PC-3 (cell line): Measurements from ENCODE around the gene RING1. TPM values are rescaled to one million over a fixed set of nuclear protein-coding genes. Genes with fewer than 3 reads are reported as not detected.
A peak's percentile ranks its signal among the peaks of the same experiment; 100 is the strongest.

Experiments used
- ATAC-seq: fragments of 200-7000 bp; cut with Tn5 transposase; 2 replicates; pipeline ENCODE4 v1.9.1; 2020; ENCODE audit warnings: mild to moderate bottlenecking, moderate library complexity
- BruUV-seq: library from RNA; stranded (reverse); fragments of 400-500 nt; replicated peaks from 2 replicates; lab custom pipeline; 2021; lab: Mats Ljungman, UMichigan
- CTCF ChIA-PET: fragments of 300-600 bp; sonication (Branson Sonifier 250); formaldehyde crosslinking; loops from one replicate; lab custom pipeline; 2022; ENCODE audit warnings: antibody characterized with exemption; lab: Charles Lee
- POLR2A ChIA-PET: fragments of 300-600 bp; sonication (Branson Sonifier 250); formaldehyde crosslinking; loops from one replicate; lab custom pipeline; 2022; ENCODE audit warnings: antibody characterized with exemption; ENCODE audit not compliant: unreplicated experiment; lab: Charles Lee
- DNase-seq: peaks from one replicate; pipeline ENCODE4 v3.0.0-alpha.2; 2015
- H2AFZ ChIP-seq: fragments of 300-600 bp; sonication (generic); 2 replicates; pipeline ENCODE4 v1.6.0; 2016; ENCODE audit warnings: antibody characterized with exemption, low read length
- H3F3A ChIP-seq: fragments of 300-600 bp; sonication (generic); one replicate; pipeline ENCODE4 v1.6.0; 2017; ENCODE audit warnings: antibody characterized with exemption, low read length, control low read depth, mild to moderate bottlenecking; ENCODE audit not compliant: unreplicated experiment
- H3K27ac ChIP-seq: fragments of 300-600 bp; sonication (generic); 2 replicates; pipeline ENCODE4 v1.5.1; 2016; ENCODE audit warnings: mild to moderate bottlenecking, low read length
- H3K27me3 ChIP-seq: fragments of 300-600 bp; sonication (generic); 2 replicates; pipeline ENCODE4 v1.6.1; 2016; ENCODE audit warnings: low read length, mixed read lengths
- H3K36me3 ChIP-seq: fragments of 300-600 bp; sonication (generic); 2 replicates; pipeline ENCODE4 v1.6.1; 2016; ENCODE audit warnings: low read depth, mixed run types, low read length, mixed read lengths
- H3K4me1 ChIP-seq: fragments of 300-600 bp; sonication (generic); 2 replicates; pipeline ENCODE4 v1.5.1; 2016; ENCODE audit warnings: low read length; ENCODE audit not compliant: insufficient read depth
- H3K4me2 ChIP-seq: fragments of 300-600 bp; sonication (generic); 2 replicates; pipeline ENCODE4 v1.6.0; 2016; ENCODE audit warnings: low read length
- H3K4me3 ChIP-seq: fragments of 300-600 bp; sonication (generic); 2 replicates; pipeline ENCODE4 v1.5.1; 2016; ENCODE audit warnings: mild to moderate bottlenecking, low read length, mixed read lengths
- H3K79me2 ChIP-seq: fragments of 300-600 bp; sonication (generic); 2 replicates; pipeline ENCODE4 v1.6.1; 2017; ENCODE audit warnings: low read length, mixed read lengths
- H3K9ac ChIP-seq: fragments of 300-600 bp; sonication (generic); 2 replicates; pipeline ENCODE4 v1.6.0; 2016; ENCODE audit warnings: mild to moderate bottlenecking, low read length
- H3K9me2 ChIP-seq: fragments of 300-600 bp; sonication (generic); replicated peaks from 2 replicates; pipeline ENCODE4 v1.6.1; 2016; ENCODE audit warnings: mixed run types, low read length, mixed read lengths
- H3K9me3 ChIP-seq: fragments of 300-600 bp; sonication (generic); 2 replicates; pipeline ENCODE4 v1.6.1; 2016; ENCODE audit warnings: low read length, mixed read lengths
- H4K20me1 ChIP-seq: fragments of 300-600 bp; sonication (generic); 2 replicates; pipeline ENCODE4 v1.6.1; 2016; ENCODE audit warnings: low read length, mixed read lengths
- EZH2 ChIP-seq: fragments of 300-600 bp; sonication (generic); IDR thresholded peaks from one replicate; pipeline ENCODE4 v1.6.1; 2017; ENCODE audit warnings: antibody characterized with exemption, mild to moderate bottlenecking, low read length; ENCODE audit not compliant: unreplicated experiment
- EZH2phosphoT487 ChIP-seq: fragments of 300-600 bp; sonication (generic); IDR thresholded peaks from 2 replicates; pipeline ENCODE4 v1.6.1; 2018; ENCODE audit warnings: mild to moderate bottlenecking, antibody characterized with exemption, low read length, borderline replicate concordance
- intact Hi-C: fragments of 100-400 bp; cut with micrococcal nuclease; formaldehyde crosslinking; loops from 2 replicates; pipeline ENCODE4 v1.9.0; 2023
- total RNA-seq: library from RNA; depleted of rRNA; stranded (reverse); fragments of >200 nt; gene quantifications from 2 replicates; pipeline ENCODE4 v1.2.3, GENCODE V29; 2014
- TF ChIP-seq, protein P1 (sequence below): fragments of 300-600 bp; sonication (generic); conservative IDR thresholded peaks from 2 replicates; pipeline ENCODE4 v1.5.1; 2017; ENCODE audit warnings: antibody characterized with exemption, low read depth, mild to moderate bottlenecking, low read length

Gene RING1
- total RNA-seq, 1 experiment from 2014 or later: 23.3 TPM

- Histone ChIP-seq H3K9me3 (no peaks in the 10 kb centered on the region), H3K9ac (peak overlapping the region; percentile 55)
- peak; percentile 76 for DNase-seq
Measured at GRCh38 chr6:33205191-33206026, 2.9 kb upstream of the RING1 start.

DNA sequence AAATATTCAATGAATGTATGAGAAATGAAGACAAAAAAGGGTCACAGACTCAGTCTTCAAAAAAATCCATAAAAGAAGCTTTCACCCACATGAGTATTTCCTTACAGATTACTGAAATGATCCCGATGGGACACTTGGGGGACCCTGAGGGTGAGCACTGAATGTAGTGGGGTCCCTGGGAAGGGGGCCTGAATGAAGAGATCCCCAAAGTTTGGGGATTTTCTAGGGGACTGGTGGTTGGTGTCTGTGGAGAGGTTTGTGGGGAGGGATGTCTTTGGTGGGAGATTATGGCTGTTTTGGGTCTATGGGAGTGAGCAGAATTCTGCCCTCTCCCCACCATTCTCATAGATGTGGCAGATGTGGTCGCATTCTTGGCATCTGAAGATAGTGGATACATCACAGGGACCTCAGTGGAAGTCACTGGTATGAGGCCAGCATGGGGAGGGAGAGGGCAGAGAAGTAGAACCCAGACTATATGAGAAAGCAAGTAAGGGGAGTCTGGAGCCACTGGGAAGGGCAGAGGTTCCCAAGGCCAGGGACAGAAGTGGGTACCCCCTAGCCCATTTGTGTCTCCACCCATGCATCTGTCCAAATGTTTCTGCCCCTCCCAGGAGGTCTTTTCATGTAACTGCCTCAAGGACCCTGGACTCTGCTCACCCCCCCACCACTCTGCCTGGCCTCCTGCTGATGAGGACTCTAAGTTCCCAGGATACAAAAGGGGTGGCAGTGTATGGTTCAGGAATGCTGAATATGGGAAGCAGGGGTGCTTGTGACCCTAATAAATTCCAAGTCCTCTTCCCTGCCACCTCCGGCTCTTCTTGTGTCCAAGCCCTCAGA lies 2.1 kb upstream of the RING1 start:
- H3K4me2 ChIP-seq: peak overlapping the region; percentile 100
- TF ChIP-seq EZH2: no peak
- H3K36me3 ChIP-seq: peaks cover 21% of the 10 kb centered on the region
- no peaks in the 10 kb centered on the region for H4K20me1 ChIP-seq
- H3K27ac ChIP-seq: peak overlapping the region; percentile 84
- no peaks in the 10 kb centered on the region for H3K27me3 ChIP-seq
- no peak for DNase-seq
- H3K9me3 ChIP-seq: no peaks in the 10 kb centered on the region
- ATAC-seq: no peak
- ChIA-PET POLR2A (no interaction called here), CTCF (interaction anchor here (0.6 kb wide), 1 partner anchor 42 kb away, joined by 3 read pairs; no protein-coding TSS in a partner anchor)
- peak overlapping the region; percentile 55 for H3K9ac ChIP-seq
- H3K9me2 ChIP-seq: no peaks in the 10 kb centered on the region
- no TSS peak for BruUV-seq
- H3F3A ChIP-seq: no peaks in the 10 kb centered on the region
- H3K4me3 ChIP-seq: no peak overlapping the region
- peaks cover 54% of the 10 kb centered on the region for H3K4me1 ChIP-seq
- peaks cover 33% of the 10 kb centered on the region for H3K79me2 ChIP-seq
- intact Hi-C loops: loop anchor here (2.0 to 10.0 kb wide), 3 partner anchors 43 to 209 kb away; partner anchors contain the start of genes B3GALT4, CUTA, PHF1 and RPS18
- no peak overlapping the region for H2AFZ ChIP-seq

More at GRCh38 chr6:33205191-33206026, 2.9 kb upstream of the RING1 start:
- TF ChIP-seq, protein P1, sequence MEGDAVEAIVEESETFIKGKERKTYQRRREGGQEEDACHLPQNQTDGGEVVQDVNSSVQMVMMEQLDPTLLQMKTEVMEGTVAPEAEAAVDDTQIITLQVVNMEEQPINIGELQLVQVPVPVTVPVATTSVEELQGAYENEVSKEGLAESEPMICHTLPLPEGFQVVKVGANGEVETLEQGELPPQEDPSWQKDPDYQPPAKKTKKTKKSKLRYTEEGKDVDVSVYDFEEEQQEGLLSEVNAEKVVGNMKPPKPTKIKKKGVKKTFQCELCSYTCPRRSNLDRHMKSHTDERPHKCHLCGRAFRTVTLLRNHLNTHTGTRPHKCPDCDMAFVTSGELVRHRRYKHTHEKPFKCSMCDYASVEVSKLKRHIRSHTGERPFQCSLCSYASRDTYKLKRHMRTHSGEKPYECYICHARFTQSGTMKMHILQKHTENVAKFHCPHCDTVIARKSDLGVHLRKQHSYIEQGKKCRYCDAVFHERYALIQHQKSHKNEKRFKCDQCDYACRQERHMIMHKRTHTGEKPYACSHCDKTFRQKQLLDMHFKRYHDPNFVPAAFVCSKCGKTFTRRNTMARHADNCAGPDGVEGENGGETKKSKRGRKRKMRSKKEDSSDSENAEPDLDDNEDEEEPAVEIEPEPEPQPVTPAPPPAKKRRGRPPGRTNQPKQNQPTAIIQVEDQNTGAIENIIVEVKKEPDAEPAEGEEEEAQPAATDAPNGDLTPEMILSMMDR: peak; percentile 38
- TF ChIP-seq EZH2 (no peak), EZH2phosphoT487 (no peak)
- peaks cover 21% of the 10 kb centered on the region for H3K36me3 ChIP-seq
- ChIA-PET CTCF (interaction anchor here (0.6 kb wide), 1 partner anchor 43 kb away, joined by 3 read pairs; no protein-coding TSS in a partner anchor), POLR2A (interaction anchor here (0.6 kb wide), 1 partner anchor 45 kb away, joined by 4 read pairs; no protein-coding TSS in a partner anchor)
- BruUV-seq: no TSS peak
- H3K27ac ChIP-seq: peak overlapping the region; percentile 84
- no peaks in the 10 kb centered on the region for H3F3A ChIP-seq
- H3K9me2 ChIP-seq: no peaks in the 10 kb centered on the region
- peak; percentile 41 for ATAC-seq
- no peaks in the 10 kb centered on the region for H3K27me3 ChIP-seq
- no peaks in the 10 kb centered on the region for H4K20me1 ChIP-seq
- peak overlapping the region; percentile 46 for H3K4me3 ChIP-seq
- peak overlapping the region; percentile 100 for H3K4me2 ChIP-seq
- H3K4me1 ChIP-seq: peaks cover 54% of the 10 kb centered on the region
- H3K79me2 ChIP-seq: peaks cover 40% of the 10 kb centered on the region
- H2AFZ ChIP-seq: no peak overlapping the region
- intact Hi-C loops: loop anchor here (2.0 to 10.0 kb wide), 3 partner anchors 43 to 209 kb away; partner anchors contain the start of genes B3GALT4, CUTA, PHF1 and RPS18
